ENCODE results near the gene ELAPOR2. TPM values are rescaled to one million over a fixed set of nuclear protein-coding genes. Genes with fewer than 3 reads are reported as not detected.

The ELAPOR2 gene
- total and polyA plus RNA-seq, 2 of the 4 experiments (the other 2 are of a cell fraction), result 0.62 to 1.3 TPM

GRCh38 chr7:87060288-87060537 is 759 bp upstream of the ELAPOR2 start:
- no CpG with 5 or more reads among the region's 2 CpGs for WGBS, 2 experiments (ENCODE audit: extremely low coverage in 2 of 2, insufficient read length in 1 of 2)
- Histone ChIP-seq H2BK15ac (ENCODE audit: low read depth, low read length) (no peak overlapping the region), H3K27me3 (ENCODE audit: control insufficient read depth, insufficient read depth, low read length) (peaks cover 9% of the 10 kb centered on the region), H2BK120ac (ENCODE audit: low read depth, low read length) (no peak overlapping the region), H3K4me1 (ENCODE audit: control insufficient read depth, insufficient read depth, low read length) (peaks cover 1% of the 10 kb centered on the region; the same call in 1 of the 2 replicates), H3K4me2 (ENCODE audit: low read depth, low read length) (no peak overlapping the region), H3K79me1 (ENCODE audit: low read depth in 1 of 2, low read length in 2 of 2) (no peaks in the 10 kb centered on the region), H4K20me1 (ENCODE audit: insufficient read depth, low read length) (no peaks in the 10 kb centered on the region), H2AK9ac (replicated peaks; ENCODE audit: low read depth, low read length, poor library complexity) (no peak overlapping the region), H2AK5ac (ENCODE audit: low read depth, low read length) (no peak overlapping the region), H3K23ac (ENCODE audit: low read depth, low read length) (no peak overlapping the region), H4K5ac (ENCODE audit: low read depth, low read length) (no peak overlapping the region), H3K4me3 (ENCODE audit: insufficient read depth, low read depth, low read length) (no peak overlapping the region), H2BK20ac (ENCODE audit: low read depth, low read length) (no peak overlapping the region), H3K9ac (ENCODE audit: low read depth, low read length) (no peak overlapping the region), H3K27ac (ENCODE audit: insufficient read depth, low read length) (no peak overlapping the region), H2BK5ac (ENCODE audit: low read depth, low read length, poor library complexity, severe bottlenecking) (no peak overlapping the region), H3K4ac (ENCODE audit: low read depth, low read length) (no peak overlapping the region), H2AFZ (replicated peaks; ENCODE audit: low read length, poor library complexity) (no peak overlapping the region), H3K36me3 (ENCODE audit: control insufficient read depth, insufficient read depth, low read length) (no peaks in the 10 kb centered on the region), H3K9me3 (ENCODE audit: control insufficient read depth, insufficient read depth, low read length) (no peaks in the 10 kb centered on the region), H3K9me1 (ENCODE audit: insufficient read depth, low read length) (no peaks in the 10 kb centered on the region), H4K8ac (ENCODE audit: low read depth in 2 of 2, low read length in 2 of 2) (no peak overlapping the region), H3K56ac (ENCODE audit: extremely low read depth, insufficient read depth, low read length) (no peak overlapping the region), H4K91ac (ENCODE audit: insufficient read depth, low read depth, low read length) (no peak overlapping the region), H3K18ac (ENCODE audit: low read depth, low read length) (no peak overlapping the region), H3K14ac (replicated peaks; ENCODE audit: low read depth, low read length) (no peak overlapping the region)
- ChIA-PET POLR2A (ENCODE audit: unreplicated experiment) (no interaction called here), CTCF (no interaction called here)
- no peak for ATAC-seq (ENCODE audit: low read depth)
- BruUV-seq (replicated peaks), result no TSS peak
- DNase-seq, result no peak
- TF ChIP-seq NFE2L2 (IDR thresholded peaks at IDR 0.05; ENCODE audit: low read depth, low read length) (no peak), SMC3 (IDR thresholded peaks at IDR 0.05; ENCODE audit: low read depth, low read length) (no peak), RFX5 (IDR thresholded peaks at IDR 0.05; ENCODE audit: low read depth, low read length) (no peak), MXI1 (IDR thresholded peaks at IDR 0.05; ENCODE audit: borderline replicate concordance, low read depth, low read length) (no peak), MAFK (IDR thresholded peaks at IDR 0.05; ENCODE audit: low read depth, low read length) (no peak), RCOR1 (IDR thresholded peaks at IDR 0.05; ENCODE audit: insufficient replicate concordance, low read length) (no peak), BHLHE40 (IDR thresholded peaks at IDR 0.05; ENCODE audit: low read depth, low read length) (no peak), CHD1 (IDR thresholded peaks at IDR 0.05; ENCODE audit: low read depth, low read length) (no peak), CEBPB (IDR thresholded peaks at IDR 0.05; ENCODE audit: low read depth, low read length) (no peak), RAD21 (IDR thresholded peaks at IDR 0.05; ENCODE audit: low read length) (no peak), FOS (IDR thresholded peaks at IDR 0.05; ENCODE audit: low read depth, low read length) (no peak)
- TF ChIP-seq, protein P1, sequence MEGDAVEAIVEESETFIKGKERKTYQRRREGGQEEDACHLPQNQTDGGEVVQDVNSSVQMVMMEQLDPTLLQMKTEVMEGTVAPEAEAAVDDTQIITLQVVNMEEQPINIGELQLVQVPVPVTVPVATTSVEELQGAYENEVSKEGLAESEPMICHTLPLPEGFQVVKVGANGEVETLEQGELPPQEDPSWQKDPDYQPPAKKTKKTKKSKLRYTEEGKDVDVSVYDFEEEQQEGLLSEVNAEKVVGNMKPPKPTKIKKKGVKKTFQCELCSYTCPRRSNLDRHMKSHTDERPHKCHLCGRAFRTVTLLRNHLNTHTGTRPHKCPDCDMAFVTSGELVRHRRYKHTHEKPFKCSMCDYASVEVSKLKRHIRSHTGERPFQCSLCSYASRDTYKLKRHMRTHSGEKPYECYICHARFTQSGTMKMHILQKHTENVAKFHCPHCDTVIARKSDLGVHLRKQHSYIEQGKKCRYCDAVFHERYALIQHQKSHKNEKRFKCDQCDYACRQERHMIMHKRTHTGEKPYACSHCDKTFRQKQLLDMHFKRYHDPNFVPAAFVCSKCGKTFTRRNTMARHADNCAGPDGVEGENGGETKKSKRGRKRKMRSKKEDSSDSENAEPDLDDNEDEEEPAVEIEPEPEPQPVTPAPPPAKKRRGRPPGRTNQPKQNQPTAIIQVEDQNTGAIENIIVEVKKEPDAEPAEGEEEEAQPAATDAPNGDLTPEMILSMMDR (conservative IDR thresholded peaks at IDR 0.05; ENCODE audit: low read depth, low read length), result no peak
- intact Hi-C loops (cut with micrococcal nuclease), result no loop called here
- dilution Hi-C loops (cut with HindIII; ENCODE audit: low sequenced_read_pairs, unreplicated experiment), result no loop called here
- in situ Hi-C loops (cut with MboI; ENCODE audit: low sequenced_read_pairs), result no loop called here
